PC-9 (cell line): Measurements from ENCODE around the gene ERC2. TPM values are rescaled to one million over a fixed set of nuclear protein-coding genes. Genes with fewer than 3 reads are reported as not detected.

Source experiments
- BruUV-seq: library from RNA; stranded (reverse); fragments of 400-500 nt; replicated peaks from 2 replicates; lab custom pipeline; 2021; lab: Mats Ljungman, UMichigan
- CTCF ChIA-PET: fragments of 300-600 bp; sonication (Branson Sonifier 250); formaldehyde crosslinking; loops from one replicate; lab custom pipeline; 2022; ENCODE audit warnings: antibody characterized with exemption; lab: Charles Lee
- POLR2A ChIA-PET: fragments of 300-600 bp; sonication (Branson Sonifier 250); formaldehyde crosslinking; loops from one replicate; lab custom pipeline; 2022; ENCODE audit warnings: antibody characterized with exemption; ENCODE audit not compliant: unreplicated experiment; lab: Charles Lee
- DNase-seq, 2 experiments: peaks; one replicate each; pipeline versions ENCODE4 v3.0.0 to v3.0.0-alpha.2; 2015 to 2022; ENCODE audit warnings: mixed read lengths in 1 of 2
- H2AFZ ChIP-seq: fragments of 200-600 bp; sonication (generic); 2 replicates; pipeline ENCODE4 v1.8.1; 2017; ENCODE audit warnings: antibody characterized with exemption
- H3F3A ChIP-seq: fragments of 200-600 bp; sonication (generic); 2 replicates; pipeline ENCODE4 v1.8.1; 2017; ENCODE audit warnings: antibody characterized with exemption, mild to moderate bottlenecking, low read depth; ENCODE audit not compliant: insufficient read depth
- H3K27ac ChIP-seq: fragments of 200-600 bp; sonication (generic); 2 replicates; pipeline ENCODE4 v1.6.1; 2016; ENCODE audit warnings: mixed run types
- H3K27me3 ChIP-seq: fragments of 200-600 bp; sonication (generic); 2 replicates; pipeline ENCODE4 v1.6.1; 2016; ENCODE audit warnings: low read depth, mixed run types; ENCODE audit not compliant: insufficient read depth
- H3K36me3 ChIP-seq: fragments of 200-600 bp; sonication (generic); 2 replicates; pipeline ENCODE4 v1.6.1; 2016; ENCODE audit warnings: low read depth, mixed run types
- H3K4me1 ChIP-seq: fragments of 200-600 bp; sonication (generic); replicated peaks from 2 replicates; pipeline ENCODE4 v1.6.1; 2016; ENCODE audit warnings: mixed run types; ENCODE audit not compliant: insufficient read depth
- H3K4me2 ChIP-seq: fragments of 200-600 bp; sonication (generic); 2 replicates; pipeline ENCODE4 v1.6.1; 2017; ENCODE audit warnings: mixed run types
- H3K4me3 ChIP-seq: fragments of 200-600 bp; sonication (generic); 2 replicates; pipeline ENCODE4 v1.6.1; 2016; ENCODE audit warnings: mixed run types
- H3K79me2 ChIP-seq: fragments of 200-600 bp; sonication (generic); 2 replicates; pipeline ENCODE4 v1.6.1; 2017; ENCODE audit warnings: low read depth, mixed run types
- H3K9me2 ChIP-seq: fragments of 200-600 bp; sonication (generic); 2 replicates; pipeline ENCODE4 v1.8.1; 2017; ENCODE audit warnings: mild to moderate bottlenecking; ENCODE audit not compliant: insufficient read depth
- H3K9me3 ChIP-seq: fragments of 200-600 bp; sonication (generic); 2 replicates; pipeline ENCODE4 v1.8.1; 2016; ENCODE audit warnings: low read depth; ENCODE audit not compliant: insufficient read depth
- H4K20me1 ChIP-seq: fragments of 200-600 bp; sonication (generic); 2 replicates; pipeline ENCODE4 v1.8.1; 2017; ENCODE audit not compliant: insufficient read depth
- EZH2 ChIP-seq: fragments of 200-600 bp; sonication (generic); IDR thresholded peaks from 2 replicates; pipeline ENCODE4 v1.8.0; 2017; ENCODE audit warnings: antibody characterized with exemption, low read depth
- intact Hi-C: fragments of 100-400 bp; cut with micrococcal nuclease; formaldehyde crosslinking; loops from one replicate; pipeline ENCODE4 v1.10.0; 2022; ENCODE audit not compliant: unreplicated experiment
- total RNA-seq: library from RNA; stranded (reverse); gene quantifications from 2 replicates; pipeline ENCODE4 v1.2.3, GENCODE V29; 2021
- TF ChIP-seq, protein P1 (sequence below): fragments of 200-600 bp; sonication (generic); conservative IDR thresholded peaks from 2 replicates; pipeline ENCODE4 v1.6.1; 2017; ENCODE audit warnings: mixed run types, antibody characterized with exemption, mild to moderate bottlenecking, moderate library complexity

Gene ERC2
- total RNA-seq, 1 experiment from 2014 or later, result 1.4 TPM

DNA sequence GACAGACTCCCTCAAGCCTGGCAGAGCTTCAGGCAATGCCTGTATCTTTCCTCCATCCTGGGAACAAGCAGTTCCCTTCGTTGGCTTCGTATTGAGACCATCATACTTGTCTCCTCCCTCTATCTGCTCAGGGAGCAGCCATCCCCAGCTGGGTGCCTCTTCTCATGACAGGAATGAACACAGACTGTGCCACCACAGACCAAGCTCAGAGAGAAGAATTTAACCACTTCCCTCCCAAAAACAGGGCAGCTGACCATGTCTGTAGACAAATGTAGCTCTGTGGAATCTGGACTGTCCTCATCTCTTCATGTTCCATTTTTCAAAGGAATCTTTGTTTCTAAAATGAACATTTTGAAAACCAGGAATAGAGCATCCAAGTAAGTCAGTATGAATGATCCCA, 245.4 kb downstream of the ERC2 start:
- Histone ChIP-seq H3K4me3 (no peak overlapping the region), H3K36me3 (no peaks in the 10 kb centered on the region), H3K79me2 (no peaks in the 10 kb centered on the region), H3K9me3 (no peaks in the 10 kb centered on the region), H3K27me3 (0 out of 2 replicates have a peak, but pooled peaks cover 10% of the 10 kb centered on the region), H3K27ac (no peak overlapping the region), H2AFZ (no peak overlapping the region), H3F3A (no peaks in the 10 kb centered on the region), H3K4me2 (no peak overlapping the region), H3K9me2 (no peaks in the 10 kb centered on the region), H4K20me1 (no peaks in the 10 kb centered on the region), H3K4me1 (no peaks in the 10 kb centered on the region)
- no peak for TF ChIP-seq EZH2
- TF ChIP-seq, protein P1, sequence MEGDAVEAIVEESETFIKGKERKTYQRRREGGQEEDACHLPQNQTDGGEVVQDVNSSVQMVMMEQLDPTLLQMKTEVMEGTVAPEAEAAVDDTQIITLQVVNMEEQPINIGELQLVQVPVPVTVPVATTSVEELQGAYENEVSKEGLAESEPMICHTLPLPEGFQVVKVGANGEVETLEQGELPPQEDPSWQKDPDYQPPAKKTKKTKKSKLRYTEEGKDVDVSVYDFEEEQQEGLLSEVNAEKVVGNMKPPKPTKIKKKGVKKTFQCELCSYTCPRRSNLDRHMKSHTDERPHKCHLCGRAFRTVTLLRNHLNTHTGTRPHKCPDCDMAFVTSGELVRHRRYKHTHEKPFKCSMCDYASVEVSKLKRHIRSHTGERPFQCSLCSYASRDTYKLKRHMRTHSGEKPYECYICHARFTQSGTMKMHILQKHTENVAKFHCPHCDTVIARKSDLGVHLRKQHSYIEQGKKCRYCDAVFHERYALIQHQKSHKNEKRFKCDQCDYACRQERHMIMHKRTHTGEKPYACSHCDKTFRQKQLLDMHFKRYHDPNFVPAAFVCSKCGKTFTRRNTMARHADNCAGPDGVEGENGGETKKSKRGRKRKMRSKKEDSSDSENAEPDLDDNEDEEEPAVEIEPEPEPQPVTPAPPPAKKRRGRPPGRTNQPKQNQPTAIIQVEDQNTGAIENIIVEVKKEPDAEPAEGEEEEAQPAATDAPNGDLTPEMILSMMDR, result no peak
- ChIA-PET POLR2A (no interaction called here), CTCF (no interaction called here)
- BruUV-seq, result no TSS peak
- DNase-seq, result no peak
- intact Hi-C loops, result no loop called here

DNA sequence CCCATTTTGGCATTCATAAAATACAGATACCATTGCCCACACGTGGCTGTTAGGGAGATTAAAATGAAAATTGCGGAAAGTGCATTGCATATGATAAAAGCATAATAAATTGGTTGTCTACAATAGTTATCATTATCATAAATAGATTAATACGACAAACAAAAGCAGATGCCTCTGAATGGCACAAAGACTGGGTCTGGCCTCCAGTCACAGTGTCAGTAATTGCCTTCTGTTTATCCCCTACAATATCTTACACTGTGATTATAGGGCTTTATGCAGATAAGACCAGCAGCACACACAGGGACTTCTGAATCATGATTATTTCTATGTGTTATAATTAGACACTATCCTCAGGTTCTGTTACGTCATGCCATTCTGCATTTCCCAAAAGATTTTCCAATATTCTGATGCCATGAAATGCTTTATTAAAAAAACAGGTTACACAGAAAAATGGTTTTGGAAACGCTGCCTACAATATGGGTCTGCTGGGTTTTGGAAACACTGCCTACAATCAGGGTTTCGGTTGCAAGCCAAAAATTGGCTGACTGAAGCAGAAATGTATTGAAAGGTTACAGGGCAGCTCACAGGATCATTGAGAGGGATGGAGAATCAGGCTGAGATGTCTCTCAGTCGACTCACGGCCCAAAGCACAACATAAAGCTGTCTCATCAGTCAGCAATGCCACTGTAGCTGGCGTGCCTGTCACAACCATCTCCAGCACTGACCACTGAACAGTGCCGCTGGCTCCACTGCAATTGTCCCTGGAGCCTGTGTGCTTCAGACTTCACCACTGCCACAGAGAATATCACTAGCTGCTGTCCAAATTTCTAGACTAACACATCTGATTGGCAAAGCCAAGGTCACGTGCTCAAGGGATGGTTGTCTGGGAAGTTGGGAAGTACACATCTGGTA, 248.1 kb downstream of the ERC2 start:
- intact Hi-C loops, result no loop called here
- Histone ChIP-seq H3K27me3 (no peaks in the 10 kb centered on the region), H3K4me3 (no peak overlapping the region), H4K20me1 (no peaks in the 10 kb centered on the region), H3K27ac (no peak overlapping the region), H3K9me2 (no peaks in the 10 kb centered on the region), H3K4me2 (no peak overlapping the region), H3K79me2 (no peaks in the 10 kb centered on the region), H3K36me3 (no peaks in the 10 kb centered on the region), H2AFZ (no peak overlapping the region), H3F3A (no peaks in the 10 kb centered on the region), H3K9me3 (no peaks in the 10 kb centered on the region), H3K4me1 (no peaks in the 10 kb centered on the region)
- no peak for DNase-seq
- ChIA-PET CTCF (interaction anchor here (0.7 kb wide), 1 partner anchor 1140 kb away, joined by 8 read pairs; no protein-coding TSS in a partner anchor), POLR2A (no interaction called here)
- no TSS peak for BruUV-seq
- TF ChIP-seq EZH2, result no peak

DNA sequence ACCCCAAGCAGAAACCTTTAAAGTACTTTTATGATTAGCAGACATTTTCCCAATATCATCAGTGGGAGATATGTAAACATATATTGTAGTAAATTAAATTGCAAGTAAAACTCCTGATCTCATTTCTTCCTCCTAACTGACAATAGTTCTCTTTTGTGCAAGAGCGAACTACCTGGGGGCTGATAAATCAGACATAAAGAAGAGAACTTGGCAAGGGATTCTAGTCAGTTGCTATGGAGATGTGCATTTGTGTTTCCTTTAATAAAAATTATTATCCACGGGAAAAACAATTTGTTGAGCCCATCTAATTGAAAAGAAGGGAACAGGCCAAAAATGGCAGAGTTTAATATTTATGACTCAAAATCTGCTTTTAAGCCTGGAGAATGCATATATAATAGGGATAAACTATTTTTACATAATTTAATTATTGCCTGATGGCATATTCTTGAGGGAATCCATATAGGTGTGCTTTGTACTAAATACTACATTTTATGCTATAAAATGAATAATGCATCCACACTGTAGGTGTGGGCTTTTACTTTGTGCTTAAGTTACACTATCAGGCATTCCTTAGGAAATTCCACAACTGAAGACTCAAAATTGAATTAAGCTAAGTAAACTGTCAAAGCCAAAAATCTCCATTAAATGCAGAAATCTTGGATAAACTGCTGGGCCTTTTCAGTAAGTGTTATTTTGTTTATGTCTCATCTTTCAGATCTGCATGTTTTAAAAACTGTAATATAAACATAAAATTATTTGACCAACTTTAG, 258.1 kb downstream of the ERC2 start:
- Histone ChIP-seq H3K27ac (no peak overlapping the region), H3K4me2 (no peak overlapping the region)
- no TSS peak for BruUV-seq

More for the DNA sequence above, 258.1 kb downstream of the ERC2 start:
- TF ChIP-seq EZH2, result no peak
- TF ChIP-seq, protein P1, result no peak
- intact Hi-C loops, result no loop called here
- H4K20me1 ChIP-seq, result no peaks in the 10 kb centered on the region
- H3K9me2 ChIP-seq, result no peaks in the 10 kb centered on the region
- DNase-seq, result no peak
- H3F3A ChIP-seq, result no peaks in the 10 kb centered on the region
- peaks cover 11% of the 10 kb centered on the region; the same call in 1 of the 2 replicates for H3K27me3 ChIP-seq
- H3K79me2 ChIP-seq, result no peaks in the 10 kb centered on the region
- H2AFZ ChIP-seq, result no peak overlapping the region
- POLR2A ChIA-PET, result no interaction called here
- H3K4me1 ChIP-seq, result no peaks in the 10 kb centered on the region
- CTCF ChIA-PET, result no interaction called here
- no peak overlapping the region for H3K4me3 ChIP-seq
- no peaks in the 10 kb centered on the region for H3K9me3 ChIP-seq
- no peaks in the 10 kb centered on the region for H3K36me3 ChIP-seq
